ENCODE data around the gene NUP85. TPM values are rescaled to one million over a fixed set of nuclear protein-coding genes. Genes with fewer than 3 reads are reported as not detected.

The NUP85 gene
- total RNA-seq, 1 experiment from 2014 or later, result 164 TPM

DNA sequence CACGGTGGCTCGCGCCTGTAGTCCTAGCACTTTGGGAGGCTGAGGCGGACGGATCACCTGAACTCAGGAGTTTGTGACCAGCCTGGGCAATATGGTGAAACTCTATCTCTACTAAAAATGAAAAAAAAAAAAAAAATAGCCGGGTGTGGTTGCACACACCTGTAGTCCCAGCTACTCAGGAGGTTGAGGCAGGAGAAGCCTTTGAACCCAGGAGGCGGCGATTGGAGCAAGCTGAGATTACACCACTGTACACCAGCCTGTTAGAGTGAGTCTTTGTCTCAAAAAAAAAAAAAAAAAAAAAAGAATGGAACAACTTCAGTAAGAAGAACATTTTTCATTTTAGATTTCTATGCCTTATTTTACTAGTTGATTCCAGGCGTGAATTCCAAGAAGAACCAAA lies 2.7 kb downstream of the NUP85 start:
- no TSS peak for BruUV-seq (replicated peaks)
- TF ChIP-seq RAD21 (IDR thresholded peaks at IDR 0.05; ENCODE audit: low read depth) (no peak), CBX3 (IDR thresholded peaks at IDR 0.05; ENCODE audit: low read depth) (no peak), EZH2 (IDR thresholded peaks at IDR 0.05) (no peak), REST (IDR thresholded peaks at IDR 0.05; ENCODE audit: low read depth) (no peak), ATF3 (IDR thresholded peaks at IDR 0.05) (no peak), TCF7L2 (IDR thresholded peaks at IDR 0.05; ENCODE audit: borderline replicate concordance, extremely low read depth, insufficient read depth, insufficient read length) (no peak), POLR2A (IDR thresholded peaks at IDR 0.05; ENCODE audit: borderline replicate concordance, extremely low read depth, insufficient read depth, insufficient read length) (no peak)
- intact Hi-C loops (cut with micrococcal nuclease), result no loop called here
- H3K36me3 ChIP-seq (ENCODE audit: control insufficient read depth in 1 of 2, insufficient read depth in 2 of 2, low read length in 2 of 2), result peaks cover 35 to 39% of the 10 kb centered on the region in 2 experiments
- H3K27ac ChIP-seq (ENCODE audit: low read depth, low read length), result no peak overlapping the region
- peaks cover 11 to 19% of the 10 kb centered on the region in 2 experiments for H3K4me1 ChIP-seq (ENCODE audit: control insufficient read depth in 1 of 2, insufficient read depth in 2 of 2, low read length in 2 of 2)
- H3K79me2 ChIP-seq (ENCODE audit: insufficient read depth, low read length), result peaks cover 82% of the 10 kb centered on the region
- no peaks in the 10 kb centered on the region for H3K9me3 ChIP-seq (ENCODE audit: control insufficient read depth in 1 of 2, insufficient read depth in 1 of 2, low read depth in 1 of 2, low read length in 2 of 2)
- H4K20me1 ChIP-seq (ENCODE audit: insufficient read depth), result no peaks in the 10 kb centered on the region
- ChIA-PET POLR2A (no interaction called here), CTCF (interaction anchor here (0.7 kb wide), 1 partner anchor 450 kb away, joined by 3 read pairs; no protein-coding TSS in a partner anchor), RAD21 (ENCODE audit: low non-redundant PET in 1 of 2, low total read pairs in 2 of 2, uncharacterized antibody in 2 of 2, unreplicated experiment in 2 of 2) (no interaction called here)
- no peak overlapping the region for H3K4me2 ChIP-seq (ENCODE audit: low read length)
- H3K9me2 ChIP-seq (ENCODE audit: insufficient read depth), result no peaks in the 10 kb centered on the region
- no peak overlapping the region for H2AFZ ChIP-seq (ENCODE audit: low read depth, low read length, poor library complexity, severe bottlenecking)
- no peak for ATAC-seq
- no peaks in the 10 kb centered on the region for H3K27me3 ChIP-seq (ENCODE audit: insufficient read depth, low read length)
- DNase-seq (ENCODE audit: low read depth, low spot score), result no peak
- H3K4me3 ChIP-seq (replicated peaks in 1 of 2; ENCODE audit: low read depth in 1 of 2, low read length in 2 of 2), result no peak overlapping the region
- H3K9ac ChIP-seq (ENCODE audit: low read length), result no peak overlapping the region
